Transverse colon (tissue), 4 donors: ENCODE data around the gene OSBPL2. TPM values are rescaled to one million over a fixed set of nuclear protein-coding genes. Genes with fewer than 3 reads are reported as not detected.

Experiments
- DNase-seq: peaks from one replicate; pipeline ENCODE4 v3.0.0-alpha.2; 2019
- H3K27ac ChIP-seq, 4 donors: fragments of 200-600 bp; sonication (generic); 2 replicates each; pipeline ENCODE4 v1.5.1; 2016 to 2018; ENCODE audit warnings: inconsistent platforms in 4 of 4
- H3K27me3 ChIP-seq: fragments of 200-600 bp; sonication (generic); 2 replicates; pipeline ENCODE4 v1.5.1; 2017; ENCODE audit warnings: inconsistent platforms
- H3K36me3 ChIP-seq, 4 donors: fragments of 200-600 bp; sonication (generic); 2 replicates each; pipeline ENCODE4 v1.5.1; 2017 to 2019; ENCODE audit warnings: inconsistent platforms in 4 of 4
- H3K4me1 ChIP-seq, 4 donors: fragments of 200-600 bp; sonication (generic); 2 replicates each; pipeline ENCODE4 v1.5.1; 2017 to 2020; ENCODE audit warnings: inconsistent platforms in 4 of 4
- H3K4me3 ChIP-seq, 4 donors: fragments of 200-600 bp; sonication (generic); 1 replicate in 1 of 4; 2 replicates in 3 of 4; pipeline versions ENCODE4 v1.5.1 to v1.6.1; 2017 to 2019; ENCODE audit warnings: inconsistent platforms in 4 of 4
- H3K9me3 ChIP-seq, 2 donors: fragments of 200-600 bp; sonication (generic); 2 replicates each; pipeline ENCODE4 v1.5.1; 2017 to 2019; ENCODE audit warnings: inconsistent platforms in 2 of 2
- CTCF ChIP-seq, 5 experiments: fragments of 200-600 bp in 3 of 5; fragments of 450-650 bp in 2 of 5; sonication (generic) in 3 of 5; IDR thresholded peaks; 1 replicate in 2 of 5; 2 replicates in 3 of 5; pipeline ENCODE4 v1.5.1; 2016 to 2017; ENCODE audit warnings: antibody characterized with exemption in 5 of 5, inconsistent platforms in 3 of 5, mild to moderate bottlenecking in 2 of 5, moderate library complexity in 1 of 5
- EP300 ChIP-seq: sonication (generic); formaldehyde crosslinking; IDR thresholded peaks from one replicate; pipeline ENCODE4 v1.6.1; 2017; ENCODE audit warnings: antibody characterized with exemption, low read depth
- POLR2A ChIP-seq: fragments of 450-650 bp; IDR thresholded peaks from one replicate; pipeline ENCODE4 v1.6.1; 2016; ENCODE audit warnings: antibody characterized with exemption, mild to moderate bottlenecking, moderate library complexity
- POLR2AphosphoS5 ChIP-seq, 3 donors: sonication (generic); formaldehyde crosslinking; IDR thresholded peaks; one replicate each; pipeline ENCODE4 v1.6.1; 2016; ENCODE audit warnings: antibody characterized with exemption in 3 of 3
- WGBS, 2 donors: methylation state at CpG; one replicate each; pipeline ENCODE4 v1.1.5; 2018; ENCODE audit warnings: low coverage in 1 of 2; 5-methylcytosine and 5-hydroxymethylcytosine counted together
- in situ Hi-C, 4 donors: fragments of 200-750 bp; cut with MboI; loops; one replicate each; pipeline versions ENCODE4 v1.15.0 to v1.15.1; 2017; ENCODE audit warnings: low sequenced_read_pairs in 3 of 4, low pct_ligation_motif_present in 1 of 4, low pct_unique_long_range_greater_than_20kb in 1 of 4
- intact Hi-C: fragments of 100-400 bp; cut with DNase I; formaldehyde crosslinking; loops from one replicate; pipeline ENCODE4 v1.15.1; 2023; ENCODE audit warnings: low total_unique reads
- total RNA-seq, 4 donors: library from RNA; depleted of rRNA; stranded (reverse); fragments of >200 nt; gene quantifications; one replicate each; pipeline ENCODE4 v1.1.0, GENCODE V29; 2016

The OSBPL2 gene
- total RNA-seq, 4 donors from 2014 or later: 36.2 to 101 (median 73.3) TPM

- 32 to 53% methylated on average over 3 to 26 of the region's 27 CpGs for WGBS, 2 donors
- no peak for DNase-seq
- H3K4me1 ChIP-seq: no peaks in the 10 kb centered on the region
- H3K27me3 ChIP-seq: peaks cover 39% of the 10 kb centered on the region
- intact Hi-C loops: no loop called here
- H3K27ac ChIP-seq: no peak overlapping the region
- TF ChIP-seq POLR2AphosphoS5 (IDR thresholded peaks at IDR 0.05) (no peak), EP300 (no peak), POLR2A (no peak), CTCF (IDR thresholded peaks at IDR 0.05) (no peak)
- in situ Hi-C loops: no loop called here
- H3K4me3 ChIP-seq: no peak overlapping the region
- H3K36me3 ChIP-seq: no peaks in the 10 kb centered on the region
- H3K9me3 ChIP-seq: no peaks in the 10 kb centered on the region
These were observed 29.2 kb upstream of the OSBPL2 start for GRCh38 chr20:62208795-62209755.

- H3K4me1 ChIP-seq: no peaks in the 10 kb centered on the region
- in situ Hi-C loops: no loop called here
- no peak overlapping the region for H3K4me3 ChIP-seq
- no peak for TF ChIP-seq POLR2AphosphoS5 (IDR thresholded peaks at IDR 0.05)
- TF ChIP-seq POLR2A: no peak
- no peak for TF ChIP-seq CTCF (IDR thresholded peaks at IDR 0.05)
- TF ChIP-seq EP300: no peak
- H3K27me3 ChIP-seq: peaks cover 48% of the 10 kb centered on the region
- no peaks in the 10 kb centered on the region for H3K36me3 ChIP-seq
- H3K9me3 ChIP-seq: no peaks in the 10 kb centered on the region
- H3K27ac ChIP-seq: no peak overlapping the region
- 56% methylated on average over 17 of the region's 17 CpGs; no CpG with 5 or more reads in 1 of the 2 donors for WGBS, 2 donors
- intact Hi-C loops: no loop called here
- DNase-seq: no peak
These were observed 28.3 kb upstream of the OSBPL2 start for GRCh38 chr20:62209850-62210495.

DNA sequence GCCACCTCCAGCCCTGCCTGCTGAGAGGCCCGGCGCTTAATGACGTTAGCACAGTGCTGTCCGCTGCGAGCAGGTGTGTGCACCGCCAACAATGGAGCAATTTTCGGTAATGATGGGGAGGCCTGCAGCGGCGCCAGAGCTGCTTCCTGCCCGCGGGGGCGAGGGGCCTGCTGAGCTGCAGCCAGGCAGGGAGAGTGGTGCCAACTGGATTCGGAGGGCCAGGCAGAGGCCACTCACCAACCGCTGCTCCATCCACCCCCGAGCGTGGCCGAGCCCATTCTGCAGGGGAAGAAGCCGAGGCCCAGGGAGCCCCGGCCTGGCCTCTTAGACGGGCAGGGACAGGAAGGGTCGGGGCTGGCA lies 27.8 kb upstream of the OSBPL2 start:
- no peaks in the 10 kb centered on the region for H3K4me1 ChIP-seq
- no peaks in the 10 kb centered on the region for H3K9me3 ChIP-seq
- in situ Hi-C loops (no loop called here), intact Hi-C loops (no loop called here)
- no peak for DNase-seq
- 10 to 36% methylated on average over 2 to 21 of the region's 21 CpGs for WGBS, 2 donors
- H3K27me3 ChIP-seq: peaks cover 53% of the 10 kb centered on the region
- no peak overlapping the region for H3K4me3 ChIP-seq
- H3K36me3 ChIP-seq: no peaks in the 10 kb centered on the region
- no peak overlapping the region for H3K27ac ChIP-seq
- TF ChIP-seq POLR2AphosphoS5 (IDR thresholded peaks at IDR 0.05) (no peak), EP300 (no peak), CTCF (IDR thresholded peaks at IDR 0.05) (no peak), POLR2A (no peak)

DNA sequence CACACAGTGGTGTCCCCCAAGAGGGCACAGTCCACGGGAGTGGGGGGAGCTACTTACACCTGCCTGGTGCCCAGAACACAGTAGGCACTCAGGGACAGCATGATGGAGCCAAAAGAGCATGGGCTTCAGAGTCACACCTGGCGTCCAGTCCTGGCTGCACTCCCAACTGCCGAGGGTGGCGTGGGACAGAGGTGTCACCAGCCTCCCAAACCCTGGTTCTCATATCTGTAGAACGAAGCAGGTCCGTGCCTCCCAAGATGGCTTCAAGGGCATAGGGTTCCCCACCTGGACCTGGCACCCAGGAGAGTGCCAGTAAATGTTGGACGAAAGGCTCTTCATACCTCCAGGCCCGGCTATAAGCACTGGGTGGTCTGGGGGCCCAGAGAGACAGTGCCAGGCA lies 27.1 kb upstream of the OSBPL2 start:
- no peaks in the 10 kb centered on the region for H3K9me3 ChIP-seq
- H3K4me1 ChIP-seq: no peaks in the 10 kb centered on the region
- in situ Hi-C loops (no loop called here), intact Hi-C loops (no loop called here)
- peaks cover 61% of the 10 kb centered on the region for H3K27me3 ChIP-seq
- no peak for DNase-seq
- no peaks in the 10 kb centered on the region for H3K36me3 ChIP-seq
- 64% methylated on average over 8 of the region's 8 CpGs; no CpG with 5 or more reads in 1 of the 2 donors for WGBS, 2 donors
- TF ChIP-seq POLR2AphosphoS5 (IDR thresholded peaks at IDR 0.05) (no peak), EP300 (no peak), POLR2A (no peak), CTCF (IDR thresholded peaks at IDR 0.05) (no peak)
- H3K27ac ChIP-seq: no peak overlapping the region
- H3K4me3 ChIP-seq: no peak overlapping the region
